Epithelial cell of proximal tubule (primary cell): ENCODE data around the gene DCAF4. TPM values are rescaled to one million over a fixed set of nuclear protein-coding genes. Genes with fewer than 3 reads are reported as not detected.

Source experiments
- DNase-seq: peaks from one replicate; pipeline ENCODE4 v3.0.0-alpha.2; 2011; ENCODE audit warnings: low read depth
- H3K4me3 ChIP-seq: 2 replicates; pipeline ENCODE4 v1.5.1; 2011; ENCODE audit warnings: low read depth, mild to moderate bottlenecking, low read length
- total RNA-seq: library from RNA; depleted of rRNA; stranded (reverse); fragments of >200 nt; gene quantifications from 2 replicates; pipeline ENCODE4 v1.2.3, GENCODE V29; 2015
- TF ChIP-seq, protein P1 (sequence below): conservative IDR thresholded peaks from 2 replicates; pipeline ENCODE4 v1.5.1; 2012; ENCODE audit warnings: low read depth, mild to moderate bottlenecking, low read length

The DCAF4 gene
- total RNA-seq, 1 donor from 2014 or later: 30.9 TPM

DNA sequence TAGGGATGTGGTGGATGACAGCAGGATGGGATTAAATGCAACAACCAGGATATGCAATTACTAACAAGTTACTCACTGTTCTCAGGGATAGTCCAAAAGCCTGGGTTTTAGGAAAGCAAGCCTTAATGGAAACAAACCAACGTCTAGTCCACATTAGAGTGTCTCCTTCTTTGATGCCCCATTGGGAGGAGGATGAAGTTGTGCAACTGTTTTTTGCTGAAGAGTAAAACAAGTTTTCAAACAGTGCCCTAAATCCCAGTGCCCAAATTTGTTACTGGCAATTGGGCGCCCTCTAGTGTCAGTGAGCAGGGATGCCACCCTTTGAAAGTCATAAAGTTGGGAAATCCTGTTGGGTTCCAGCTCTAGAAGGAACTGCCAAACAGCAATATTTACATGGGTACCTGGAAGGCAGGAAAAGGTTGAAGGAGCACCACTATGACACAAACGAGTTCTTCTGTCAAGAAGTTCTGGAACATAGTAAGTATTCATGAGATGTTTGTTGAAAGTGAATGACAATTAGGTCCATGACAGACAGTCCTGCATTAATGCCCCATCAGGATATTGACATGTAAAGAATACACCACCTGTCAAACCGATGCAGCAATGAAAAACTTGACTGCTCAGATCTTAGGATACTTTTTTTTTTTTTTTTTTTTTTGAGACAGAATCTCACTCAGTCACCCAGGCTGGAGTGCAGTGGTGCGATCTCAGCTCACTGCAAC lies 21.3 kb upstream of the DCAF4 start:
- TF ChIP-seq, protein P1, sequence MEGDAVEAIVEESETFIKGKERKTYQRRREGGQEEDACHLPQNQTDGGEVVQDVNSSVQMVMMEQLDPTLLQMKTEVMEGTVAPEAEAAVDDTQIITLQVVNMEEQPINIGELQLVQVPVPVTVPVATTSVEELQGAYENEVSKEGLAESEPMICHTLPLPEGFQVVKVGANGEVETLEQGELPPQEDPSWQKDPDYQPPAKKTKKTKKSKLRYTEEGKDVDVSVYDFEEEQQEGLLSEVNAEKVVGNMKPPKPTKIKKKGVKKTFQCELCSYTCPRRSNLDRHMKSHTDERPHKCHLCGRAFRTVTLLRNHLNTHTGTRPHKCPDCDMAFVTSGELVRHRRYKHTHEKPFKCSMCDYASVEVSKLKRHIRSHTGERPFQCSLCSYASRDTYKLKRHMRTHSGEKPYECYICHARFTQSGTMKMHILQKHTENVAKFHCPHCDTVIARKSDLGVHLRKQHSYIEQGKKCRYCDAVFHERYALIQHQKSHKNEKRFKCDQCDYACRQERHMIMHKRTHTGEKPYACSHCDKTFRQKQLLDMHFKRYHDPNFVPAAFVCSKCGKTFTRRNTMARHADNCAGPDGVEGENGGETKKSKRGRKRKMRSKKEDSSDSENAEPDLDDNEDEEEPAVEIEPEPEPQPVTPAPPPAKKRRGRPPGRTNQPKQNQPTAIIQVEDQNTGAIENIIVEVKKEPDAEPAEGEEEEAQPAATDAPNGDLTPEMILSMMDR: peak; percentile 96
- DNase-seq: no peak
- H3K4me3 ChIP-seq: no peak overlapping the region

DNA sequence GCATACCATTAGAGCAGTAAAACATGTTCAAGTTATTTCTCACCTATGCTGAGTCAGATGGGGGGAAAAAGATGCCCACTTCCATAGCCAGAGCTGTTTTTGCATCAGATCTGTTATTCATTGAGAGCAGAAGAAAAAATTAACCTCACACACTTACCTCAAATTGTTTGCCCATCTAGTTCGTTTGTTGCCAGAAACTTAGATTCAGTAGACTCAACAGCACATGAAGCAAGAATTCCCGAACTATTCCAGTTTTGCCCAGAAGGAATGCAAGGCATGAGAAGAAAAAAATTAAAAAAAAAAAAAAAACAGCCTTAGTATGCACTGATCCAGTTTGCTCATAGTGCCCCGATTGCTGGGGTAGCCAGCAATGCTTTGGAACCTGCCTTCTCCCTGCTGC lies 19.9 kb upstream of the DCAF4 start:
- peak; percentile 97 for DNase-seq
- no peak overlapping the region for H3K4me3 ChIP-seq
- TF ChIP-seq, protein P1: no peak

DNA sequence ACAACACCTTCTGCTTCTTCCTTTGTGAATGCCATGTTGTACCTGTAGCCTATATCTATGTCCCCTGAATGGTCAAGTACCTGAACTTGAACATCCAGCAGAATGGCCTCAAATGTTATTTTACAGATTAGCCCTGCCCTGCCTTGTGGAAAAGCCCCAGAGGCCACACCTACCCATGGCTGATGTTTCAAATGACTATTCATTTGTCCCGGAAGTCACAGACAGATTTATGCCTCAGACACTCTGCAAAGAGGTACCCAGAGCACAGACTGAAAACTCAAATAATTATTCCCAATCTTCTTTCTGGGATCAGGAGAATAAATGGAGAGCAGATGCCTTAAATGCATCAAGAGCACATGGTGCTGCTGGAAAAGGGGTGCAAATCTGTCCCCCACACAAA lies 19.4 kb upstream of the DCAF4 start:
- H3K4me3 ChIP-seq: no peak overlapping the region
- TF ChIP-seq, protein P1: no peak
- DNase-seq: no peak

DNA sequence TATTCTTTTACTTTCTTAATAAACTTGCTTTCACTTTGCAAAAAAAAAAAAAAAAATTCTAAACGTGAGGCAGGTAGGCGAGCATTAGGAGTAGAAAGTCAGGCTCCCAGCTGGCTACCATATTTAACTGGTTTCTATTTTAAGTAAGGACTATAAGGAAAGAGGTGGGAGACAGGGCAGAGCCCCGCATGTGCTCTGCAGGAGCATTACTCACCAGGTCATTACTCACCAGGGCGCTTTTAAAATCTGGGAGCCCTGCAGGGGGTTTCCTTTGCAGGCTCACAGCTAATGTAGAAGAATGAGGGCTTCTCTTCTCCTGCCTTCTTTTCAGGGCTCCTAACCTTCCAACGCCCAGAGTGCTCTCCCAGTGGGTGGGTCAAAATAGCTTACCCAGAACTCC lies 18.4 kb upstream of the DCAF4 start:
- no peak for DNase-seq
- H3K4me3 ChIP-seq: no peak overlapping the region
- TF ChIP-seq, protein P1: no peak

DNA sequence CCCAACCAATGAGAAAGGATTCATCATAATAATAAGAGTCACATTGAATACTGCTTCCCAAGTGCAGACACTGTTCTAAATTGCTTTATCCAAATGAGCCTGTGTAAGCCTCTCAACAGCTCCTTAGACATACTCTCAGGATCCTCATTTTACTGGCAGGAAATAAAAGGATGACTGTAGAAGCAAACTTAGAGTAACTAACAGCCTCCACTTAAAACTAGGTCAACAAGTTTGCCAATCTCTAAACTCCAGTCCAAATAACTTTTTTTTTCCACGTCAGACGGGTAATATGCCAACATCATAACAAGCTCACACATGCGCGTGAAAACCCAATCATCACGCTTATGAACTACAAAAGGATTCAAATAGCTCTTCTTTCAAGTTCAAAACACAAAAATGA lies 17.1 kb upstream of the DCAF4 start:
- DNase-seq: no peak
- TF ChIP-seq, protein P1: no peak
- no peak overlapping the region for H3K4me3 ChIP-seq

DNA sequence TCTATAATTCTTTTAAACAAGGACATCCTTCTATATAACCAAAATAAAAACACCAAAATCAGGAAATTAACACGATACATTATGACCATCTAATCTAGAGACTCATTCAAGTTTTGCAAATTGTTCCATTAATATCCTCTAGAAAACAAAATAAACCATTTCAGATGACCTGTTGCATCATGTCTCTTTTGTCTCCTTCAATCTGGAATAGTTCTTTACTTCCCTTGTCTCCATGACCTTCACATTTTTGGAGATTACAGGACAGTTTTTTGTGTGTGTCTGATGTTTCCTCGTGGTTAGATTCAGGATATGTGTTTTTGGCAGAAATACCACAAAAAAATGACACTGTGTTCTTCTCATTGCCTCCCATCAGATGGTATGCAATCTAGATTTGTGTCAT lies 12.5 kb upstream of the DCAF4 start:
- no peak for DNase-seq
- no peak overlapping the region for H3K4me3 ChIP-seq
- TF ChIP-seq, protein P1: no peak

DNA sequence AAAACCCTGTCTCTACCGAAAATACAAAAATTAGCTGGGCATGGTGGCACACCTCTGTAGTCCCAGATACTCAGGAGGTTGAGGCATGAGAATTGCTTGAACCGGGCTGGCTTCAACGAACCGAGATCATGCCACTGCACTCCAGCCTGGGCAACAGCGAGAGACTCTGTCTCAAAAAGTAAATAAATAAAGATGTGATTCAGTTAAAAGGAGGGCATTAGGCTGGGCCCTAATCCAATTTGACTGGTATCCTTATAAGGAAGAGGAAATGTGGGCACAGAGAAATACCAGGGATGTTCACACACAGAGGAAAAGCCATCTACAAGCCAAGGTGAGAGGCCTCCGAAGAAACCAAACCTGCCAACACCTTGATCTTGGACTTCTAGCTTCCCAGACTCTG lies 10.1 kb upstream of the DCAF4 start:
- DNase-seq: no peak

More for the DNA sequence above, 10.1 kb upstream of the DCAF4 start:
- TF ChIP-seq, protein P1: no peak
- H3K4me3 ChIP-seq: no peak overlapping the region
